OCI-LY1 (cell line): ENCODE measurements around the gene MAGI2.

Experiments
- H2AFZ ChIP-seq: fragments of 200-600 bp; sonication (generic), shearing (Covaris generic); 2 replicates; pipeline ENCODE4 v1.6.0; 2014; ENCODE audit warnings: antibody characterized with exemption, mild to moderate bottlenecking, low read length
- H3F3A ChIP-seq: fragments of 200-600 bp; sonication (generic), shearing (Covaris generic); 2 replicates; pipeline ENCODE4 v1.6.0; 2014; ENCODE audit warnings: mild to moderate bottlenecking, antibody characterized with exemption, low read length, moderate library complexity; ENCODE audit not compliant: insufficient read depth
- H3K27ac ChIP-seq: fragments of 200-600 bp; sonication (generic); 2 replicates; pipeline ENCODE4 v1.5.1; 2014; ENCODE audit warnings: low read length, mixed run types, mild to moderate bottlenecking, low read depth; ENCODE audit not compliant: poor library complexity, severe bottlenecking
- H3K27me3 ChIP-seq: fragments of 200-600 bp; sonication (generic); 2 replicates; pipeline ENCODE4 v1.6.0; 2014; ENCODE audit warnings: antibody characterized with exemption, mild to moderate bottlenecking, low read length, moderate library complexity; ENCODE audit not compliant: insufficient read depth
- H3K36me3 ChIP-seq: fragments of 200-600 bp; sonication (generic); 2 replicates; pipeline ENCODE4 v1.6.1; 2014; ENCODE audit warnings: mild to moderate bottlenecking, antibody characterized with exemption, low read length, moderate library complexity, mixed read lengths; ENCODE audit not compliant: insufficient read depth
- H3K4me1 ChIP-seq: fragments of 200-600 bp; sonication (generic); 2 replicates; pipeline ENCODE4 v1.5.1; 2014; ENCODE audit warnings: mild to moderate bottlenecking, low read length, moderate library complexity; ENCODE audit not compliant: insufficient read depth, severe bottlenecking
- H3K4me2 ChIP-seq: fragments of 200-600 bp; sonication (generic), shearing (Covaris generic); 2 replicates; pipeline ENCODE4 v1.6.1; 2014; ENCODE audit warnings: low read length
- H3K4me3 ChIP-seq: fragments of 200-600 bp; sonication (generic); 2 replicates; pipeline ENCODE4 v1.5.1; 2014; ENCODE audit warnings: low read length, low read depth, mild to moderate bottlenecking, mixed read lengths; ENCODE audit not compliant: poor library complexity, severe bottlenecking
- H3K79me2 ChIP-seq: fragments of 200-600 bp; shearing (Covaris generic); 2 replicates; pipeline ENCODE4 v1.6.1; 2016; ENCODE audit warnings: mixed run types, low read length, mixed read lengths; ENCODE audit not compliant: insufficient read depth
- H3K9ac ChIP-seq: fragments of 200-600 bp; sonication (generic), shearing (Covaris generic); 2 replicates; pipeline ENCODE4 v1.6.1; 2014; ENCODE audit warnings: mild to moderate bottlenecking, low read length, mixed read lengths
- H3K9me2 ChIP-seq: fragments of 200-600 bp; sonication (generic), shearing (Covaris generic); 2 replicates; pipeline ENCODE4 v1.6.1; 2014; ENCODE audit warnings: low read depth, mild to moderate bottlenecking, low read length, mixed read lengths
- H3K9me3 ChIP-seq: fragments of 200-600 bp; shearing (Covaris generic); 2 replicates; pipeline ENCODE4 v1.6.1; 2014; ENCODE audit warnings: low read length, mixed read lengths
- H4K20me1 ChIP-seq: fragments of 200-600 bp; sonication (generic), shearing (Covaris generic); 2 replicates; pipeline ENCODE4 v1.6.0; 2016; ENCODE audit warnings: mild to moderate bottlenecking, low read length; ENCODE audit not compliant: insufficient read depth
- CTCF ChIP-seq: fragments of 200-600 bp; sonication (generic), shearing (Covaris generic); IDR thresholded peaks from 2 replicates; pipeline ENCODE4 v1.5.1; 2017; ENCODE audit warnings: mild to moderate bottlenecking, antibody characterized with exemption, low read length, moderate library complexity, mixed read lengths
- EZH2 ChIP-seq: fragments of 200-600 bp; sonication (generic), shearing (Covaris generic); IDR thresholded peaks from 2 replicates; pipeline ENCODE4 v1.8.0; 2017; ENCODE audit warnings: borderline replicate concordance, mixed run types, mild to moderate bottlenecking, antibody characterized with exemption, low read length, moderate library complexity, mixed read lengths

Gene MAGI2

GRCh38 chr7:78472519-78472918 is 980.9 kb downstream of the MAGI2 start:
- H3K9ac ChIP-seq = no peak overlapping the region
- H3K27ac ChIP-seq = no peak overlapping the region
- H3K4me2 ChIP-seq = no peak overlapping the region
- no peaks in the 10 kb centered on the region for H4K20me1 ChIP-seq
- no peaks in the 10 kb centered on the region for H3K9me2 ChIP-seq
- no peaks in the 10 kb centered on the region for H3F3A ChIP-seq
- no peak overlapping the region for H3K4me3 ChIP-seq
- H3K79me2 ChIP-seq = no peaks in the 10 kb centered on the region
- no peaks in the 10 kb centered on the region for H3K36me3 ChIP-seq
- no peak overlapping the region for H2AFZ ChIP-seq
- TF ChIP-seq EZH2 (no peak), CTCF (no peak)
- no peaks in the 10 kb centered on the region for H3K27me3 ChIP-seq
- no peaks in the 10 kb centered on the region for H3K4me1 ChIP-seq
- H3K9me3 ChIP-seq = no peaks in the 10 kb centered on the region

- H4K20me1 ChIP-seq = no peaks in the 10 kb centered on the region
- no peaks in the 10 kb centered on the region for H3K9me2 ChIP-seq
- TF ChIP-seq CTCF (no peak), EZH2 (no peak)
- H3K36me3 ChIP-seq = no peaks in the 10 kb centered on the region
- H3K4me1 ChIP-seq = no peaks in the 10 kb centered on the region
- no peak overlapping the region for H3K4me2 ChIP-seq
- H3F3A ChIP-seq = no peaks in the 10 kb centered on the region
- no peak overlapping the region for H2AFZ ChIP-seq
- no peak overlapping the region for H3K9ac ChIP-seq
- H3K27ac ChIP-seq = no peak overlapping the region
- no peaks in the 10 kb centered on the region for H3K79me2 ChIP-seq
- no peak overlapping the region for H3K4me3 ChIP-seq
- H3K9me3 ChIP-seq = no peaks in the 10 kb centered on the region
- H3K27me3 ChIP-seq = no peaks in the 10 kb centered on the region
Observed at GRCh38 chr7:78465894-78466293, 987.6 kb downstream of the MAGI2 start.

- no peak overlapping the region for H2AFZ ChIP-seq
- H3K4me1 ChIP-seq = no peaks in the 10 kb centered on the region
- no peak overlapping the region for H3K9ac ChIP-seq
- no peak overlapping the region for H3K27ac ChIP-seq
- no peak for TF ChIP-seq EZH2
- TF ChIP-seq CTCF = no peak
- H3K36me3 ChIP-seq = no peaks in the 10 kb centered on the region
- H3K9me3 ChIP-seq = no peaks in the 10 kb centered on the region
- H3K9me2 ChIP-seq = no peaks in the 10 kb centered on the region
- H3K4me2 ChIP-seq = no peak overlapping the region
- H3K4me3 ChIP-seq = no peak overlapping the region
- H3F3A ChIP-seq = no peaks in the 10 kb centered on the region
- no peaks in the 10 kb centered on the region for H4K20me1 ChIP-seq
- H3K79me2 ChIP-seq = no peaks in the 10 kb centered on the region
- H3K27me3 ChIP-seq = no peaks in the 10 kb centered on the region
Observed at GRCh38 chr7:78463039-78463438, 990.4 kb downstream of the MAGI2 start.
